Mucosa of descending colon (tissue), 3 donors: ENCODE data around the gene FAM234B. TPM values are rescaled to one million over a fixed set of nuclear protein-coding genes. Genes with fewer than 3 reads are reported as not detected.
"Not testable (repeated sequence)": the region's sequence is repeated elsewhere in the genome, so short reads cannot be mapped to it uniquely, and the experiment has no call there.

Source experiments
- ATAC-seq: fragments of 200-7000 bp; cut with Tn5 transposase; one replicate; pipeline ENCODE4 v1.9.1; 2020; ENCODE audit warnings: mild to moderate bottlenecking, moderate library complexity
- DNase-seq, 3 donors: peaks; one replicate each; pipeline ENCODE4 v3.0.0-alpha.2; 2020
- H3K36me3 ChIP-seq: fragments of 200-600 bp; one replicate; pipeline ENCODE4 v1.8.0; 2021; ENCODE audit warnings: low read depth, mild to moderate bottlenecking
- H3K4me1 ChIP-seq: fragments of 200-600 bp; one replicate; pipeline ENCODE4 v1.8.0; 2021; ENCODE audit warnings: low read depth, mild to moderate bottlenecking
- H3K4me3 ChIP-seq: fragments of 200-600 bp; one replicate; pipeline ENCODE4 v1.8.0; 2021; ENCODE audit warnings: mild to moderate bottlenecking
- H3K9me3 ChIP-seq: fragments of 200-600 bp; one replicate; pipeline ENCODE4 v1.8.0; 2021; ENCODE audit warnings: mild to moderate bottlenecking
- CTCF ChIP-seq: fragments of 200-600 bp; IDR thresholded peaks from one replicate; pipeline ENCODE4 v1.8.0; 2022; ENCODE audit warnings: antibody characterized with exemption, mild to moderate bottlenecking
- intact Hi-C, 2 donors: fragments of 100-400 bp; cut with DNase I in 1 of 2; cut with micrococcal nuclease in 1 of 2; formaldehyde crosslinking; loops; one replicate each; pipeline versions ENCODE4 v1.11.0 to v1.11.1; 2022; cut with DNase I, micrococcal nuclease
- total RNA-seq, 3 donors: library from RNA; stranded (reverse); fragmentation: NEBNext Ultra II Directional in 2 of 3; extraction: Animal tissue kit (Norgen Biotek cat#: 25700) in 2 of 3; gene quantifications; one replicate each; pipeline versions ENCODE4 v1.2.1 to v1.2.4, GENCODE V29; 2021 to 2023
- donor health status: DM: no; HTN: no; CAD: no; lungs with moderate emphysema.
- donor health status: DM: no; HTN: no; CAD: no.
- donor health status: DM: no; HTN: yes; CAD: no.

FAM234B gene
- total RNA-seq, 3 donors from 2014 or later, result 1.4 to 3.4 (median 1.9) TPM

DNA sequence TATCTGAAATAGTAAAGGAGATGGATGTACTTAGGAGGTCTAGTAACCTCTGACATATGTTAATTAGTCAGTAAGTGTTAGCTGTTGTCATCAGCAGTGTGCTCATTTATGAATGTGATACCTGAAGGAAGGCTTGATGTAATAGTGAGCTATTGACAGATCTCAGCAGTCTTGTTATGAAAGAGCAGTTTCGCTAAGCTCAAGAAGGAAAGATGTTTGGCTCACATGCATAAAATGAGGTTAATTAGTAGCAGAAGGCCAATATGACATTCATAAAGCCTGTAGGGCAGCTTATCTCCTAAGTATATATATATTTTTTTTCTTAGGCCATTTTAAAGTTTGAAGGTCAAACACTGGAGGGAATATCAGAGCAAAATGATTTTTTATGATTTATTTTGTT lies 2.8 kb downstream of the FAM234B start:
- Histone ChIP-seq H3K4me3 (no peak overlapping the region), H3K9me3 (no peaks in the 10 kb centered on the region), H3K4me1 (no peaks in the 10 kb centered on the region), H3K36me3 (no peaks in the 10 kb centered on the region)
- peak; percentile 13 for TF ChIP-seq CTCF
- DNase-seq (no peak), ATAC-seq (peak; percentile 89)
- intact Hi-C loops, result no loop called here

DNA sequence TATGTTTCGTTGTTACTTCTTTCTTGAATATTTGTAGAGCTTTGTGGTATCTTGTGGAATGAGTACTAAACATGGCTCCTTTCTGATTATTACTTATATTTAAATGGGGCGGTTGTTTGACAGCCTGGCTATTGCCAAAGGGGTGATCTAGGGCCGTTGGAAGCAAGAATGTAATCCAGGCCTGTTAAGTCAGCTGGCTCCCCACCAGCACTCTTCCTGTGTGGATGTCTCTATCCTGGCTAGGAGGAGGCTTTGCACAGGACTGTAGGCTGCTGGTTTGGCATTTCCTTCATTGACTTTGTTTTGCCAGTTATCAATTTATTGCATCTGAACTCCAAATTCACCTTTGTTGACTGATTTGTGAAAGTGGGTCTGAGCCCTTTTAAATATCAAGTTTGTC lies 5.6 kb downstream of the FAM234B start:
- Histone ChIP-seq H3K36me3 (no peaks in the 10 kb centered on the region), H3K4me3 (no peak overlapping the region), H3K9me3 (peaks cover 13% of the 10 kb centered on the region), H3K4me1 (no peaks in the 10 kb centered on the region)
- intact Hi-C loops, result no loop called here
- ATAC-seq (no peak), DNase-seq (no peak)
- no peak for TF ChIP-seq CTCF

DNA sequence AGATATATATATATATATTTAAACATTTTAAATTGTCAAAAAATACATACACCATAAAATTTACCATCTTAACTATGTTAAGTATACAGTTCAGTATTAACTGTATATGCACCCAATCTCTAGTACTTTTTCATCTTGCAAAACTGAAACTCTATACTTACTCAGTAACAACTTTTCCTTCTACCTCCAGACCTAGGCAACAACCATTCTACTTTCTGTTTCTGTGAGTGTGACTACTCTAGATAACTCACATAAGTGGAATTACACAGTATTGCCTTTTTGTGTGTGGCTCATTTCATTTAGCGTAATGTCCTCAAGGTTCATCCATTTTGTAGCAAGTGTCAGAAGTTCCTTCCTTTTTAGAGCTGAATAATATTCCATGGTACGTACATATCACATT lies 8.2 kb downstream of the FAM234B start:
- H3K36me3 ChIP-seq, result no peaks in the 10 kb centered on the region
- no peak for DNase-seq
- no peaks in the 10 kb centered on the region for H3K4me1 ChIP-seq
- H3K9me3 ChIP-seq, result peaks cover 13% of the 10 kb centered on the region
- no peak for TF ChIP-seq CTCF
- no peak for ATAC-seq
- intact Hi-C loops, result no loop called here
- H3K4me3 ChIP-seq, result no peak overlapping the region

- H3K4me1 ChIP-seq, H3K4me3 ChIP-seq, ATAC-seq, DNase-seq, intact Hi-C loops, H3K36me3 ChIP-seq: not testable (repeated sequence)
- peaks cover 13% of the 10 kb centered on the region for H3K9me3 ChIP-seq
These were observed 9.4 kb downstream of the FAM234B start for GRCh38 chr12:13053617-13054016.

DNA sequence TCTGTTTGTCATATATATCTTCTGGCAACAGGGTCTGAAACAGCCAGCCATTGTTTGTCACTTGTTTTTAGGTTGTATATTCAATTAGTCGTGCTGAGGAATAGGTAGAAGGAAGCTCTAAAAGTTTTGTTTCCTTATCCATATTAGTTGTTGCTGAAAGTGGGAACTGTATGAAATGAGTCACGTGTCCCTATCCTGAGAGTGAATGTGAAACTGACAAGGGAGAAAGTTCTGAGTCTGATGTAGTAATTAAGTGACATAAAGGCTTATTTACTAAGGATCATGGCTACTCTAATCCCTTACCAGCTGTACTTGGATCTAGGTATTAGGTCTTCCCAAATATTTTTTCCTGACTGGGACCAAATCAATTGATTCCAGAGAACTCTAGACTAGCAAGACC lies 16.4 kb downstream of the FAM234B start:
- no peak for DNase-seq

GRCh38 chr12:13061377-13061776 lies 17.2 kb downstream of the FAM234B start:
- intact Hi-C loops, result no loop called here
- ATAC-seq (no peak), DNase-seq (no peak)
- Histone ChIP-seq H3K36me3 (no peaks in the 10 kb centered on the region), H3K9me3 (no peaks in the 10 kb centered on the region), H3K4me3 (no peak overlapping the region), H3K4me1 (no peaks in the 10 kb centered on the region)
- no peak for TF ChIP-seq CTCF

More for the DNA sequence above, 16.4 kb downstream of the FAM234B start:
- Histone ChIP-seq H3K4me1 (no peaks in the 10 kb centered on the region), H3K36me3 (no peaks in the 10 kb centered on the region), H3K9me3 (no peaks in the 10 kb centered on the region), H3K4me3 (no peak overlapping the region)
- ATAC-seq, result peak; percentile 24
- TF ChIP-seq CTCF, result no peak
- intact Hi-C loops, result no loop called here
